Heart right ventricle (tissue), 16 donors: ENCODE data around the gene SEPTIN12. TPM values are rescaled to one million over a fixed set of nuclear protein-coding genes. Genes with fewer than 3 reads are reported as not detected.

ENCODE experiments used
- ATAC-seq, 8 donors: fragments of 200-7000 bp; cut with Tn5 transposase; one replicate each; pipeline ENCODE4 v1.9.1; 2020; ENCODE audit warnings: mild to moderate bottlenecking in 8 of 8, moderate library complexity in 8 of 8, moderate number of reproducible peaks in 1 of 8
- DNase-seq, 2 donors: peaks; one replicate each; pipeline ENCODE4 v3.0.0-alpha.2; 2020
- H3K27ac ChIP-seq, 10 donors: fragments of 200-600 bp; sonication (generic) in 2 of 10; one replicate each; pipeline versions ENCODE4 v1.5.0 to v1.8.0; 2020 to 2022; ENCODE audit warnings: mild to moderate bottlenecking in 3 of 10
- H3K27me3 ChIP-seq, 7 donors: fragments of 200-600 bp; one replicate each; pipeline ENCODE4 v1.8.0; 2021 to 2022; ENCODE audit warnings: mild to moderate bottlenecking in 2 of 7
- H3K36me3 ChIP-seq, 9 donors: fragments of 200-600 bp; sonication (generic) in 1 of 9; one replicate each; pipeline versions ENCODE4 v1.5.0 to v1.8.0; 2020 to 2022; ENCODE audit warnings: mild to moderate bottlenecking in 2 of 9
- H3K4me1 ChIP-seq, 9 donors: fragments of 200-600 bp; sonication (generic) in 1 of 9; one replicate each; pipeline versions ENCODE4 v1.5.0 to v1.8.0; 2020 to 2022; ENCODE audit warnings: mild to moderate bottlenecking in 4 of 9
- H3K4me3 ChIP-seq, 10 donors: fragments of 200-600 bp; sonication (generic) in 2 of 10; one replicate each; pipeline versions ENCODE4 v1.5.0 to v1.8.0; 2020 to 2022; ENCODE audit warnings: mild to moderate bottlenecking in 7 of 10, moderate library complexity in 2 of 10
- H3K9me3 ChIP-seq, 11 donors: fragments of 200-600 bp in 10 of 11; sonication (generic) in 2 of 11; one replicate each; pipeline versions ENCODE4 v1.5.0 to v1.8.0; 2013 to 2022; ENCODE audit warnings: mild to moderate bottlenecking in 2 of 11, control low read depth in 1 of 11, moderate library complexity in 1 of 11
- CTCF ChIP-seq, 9 donors: fragments of 200-600 bp; sonication (generic) in 2 of 9; IDR thresholded peaks; one replicate each; pipeline versions ENCODE4 v1.5.0 to v1.8.0; 2021 to 2022; ENCODE audit warnings: antibody characterized with exemption in 9 of 9, mild to moderate bottlenecking in 5 of 9, moderate library complexity in 1 of 9
- WGBS, 2 donors: extraction: QIAGEN DNeasy Blood & Tissue Kit; methylation state at CpG; one replicate each; pipeline ENCODE4 v1.1.7; 2013; ENCODE audit warnings: inconsistent platforms in 1 of 2; 5-methylcytosine and 5-hydroxymethylcytosine counted together
- intact Hi-C, 10 donors: fragments of 100-400 bp; cut with DNase I; formaldehyde crosslinking; loops; one replicate each; pipeline versions ENCODE4 v1.11.1 to v1.14.2; 2022
- polyA plus RNA-seq, 2 donors: library from polyadenylated mRNA; stranded (reverse); fragments of 200-250 nt; gene quantifications; one replicate each; pipeline ENCODE4 v1.2.3, GENCODE V29; 2013
- total RNA-seq, 10 donors: library from RNA; stranded (reverse); fragmentation: NEBNext Ultra II Directional in 3 of 10; extraction: Animal tissue kit (Norgen Biotek cat#: 25700) in 3 of 10; gene quantifications; one replicate each; pipeline versions ENCODE4 v1.2.1 to v1.2.4, GENCODE V29; 2021 to 2023
- donor health status: Arrhythmogenic right ventricular cardiomyopathy.
- donor health status: ischemic (EF 13 %, LVEDD 7.1; RV severe dilation, severe dysfunction).
- donor health status: healthy with polysubstance abuse.
- donor health status: DM: no; HTN: yes; CAD: no.
- donor health status: DM: no; HTN: no; CAD: no.
- donor health status: ischemic (EF 25% LVEDD 6.9; RV normal size, moderate dysfunction).
- donor health status: ischemic (EF 25% LVEDD 5.7; RV mildly dilated, moderate dysfunction).
- donor health status: healthy.
- donor health status: DM: yes; HTN: yes; CAD: no.
- donor health status: Ischemic cardiomyopathy.
- donor health status: ischemic (EF 35%, LVEDD 5.7; RV mildly dilated, moderate dysfunction).
- donor health status: nonischemic (EF 11% LVEDD 7.7; RV severe dilation, severe dysfunction).
- donor health status: DM: yes; HTN: yes; CAD: no.
- donor health status: PGD.
- donor health status: ischemic (EF 29% LVEDD 5.4; RV normal size, mild dysfunction).
- donor health status: nonischemic (EF 23%, LVEDD 6.1; RV moderate dilation, normal function).

SEPTIN12 gene
- total and polyA plus RNA-seq, 12 donors = 1.3 TPM; not detected in 11

GRCh38 chr16:4795181-4795827, 7.2 kb upstream of the SEPTIN12 start, which contains the start of gene SMIM22:
Gene SMIM22, plus strand, starts transcription at chr16:4795369. Its CDS starts 366 bp downstream, at chr16:4795735.
- Histone ChIP-seq H3K4me1 (peaks cover 0 to 5% (median 3%) of the 10 kb centered on the region in 9 donors), H3K36me3 (peaks cover 0 to 44% (median 19%) of the 10 kb centered on the region in 9 donors), H3K9me3 (no peaks in the 10 kb centered on the region), H3K4me3 (no peak within 1 kb of the TSS), H3K27ac (no peak within 1 kb of the TSS), H3K27me3 (no peaks in the 10 kb centered on the region)
- TF ChIP-seq CTCF (IDR thresholded peaks at IDR 0.05) = no peak
- no peak for DNase-seq
- WGBS, 2 donors = 65 to 68% methylated on average over 14 of the region's 14 CpGs
- intact Hi-C loops = loop anchor here in 1 of 10 donors (5.0 kb wide), 1 partner anchor 58 kb away; no protein-coding TSS in a partner anchor
- ATAC-seq = peak in 2 of 8 donors; percentile 9 to 13

GRCh38 chr16:4792951-4793513, 4.9 kb upstream of the SEPTIN12 start:
- WGBS, 2 donors = 73 to 74% methylated on average over 13 of the region's 13 CpGs
- no peaks in the 10 kb centered on the region for H3K27me3 ChIP-seq
- H3K27ac ChIP-seq = no peak overlapping the region
- H3K4me3 ChIP-seq = no peak overlapping the region
- TF ChIP-seq CTCF (IDR thresholded peaks at IDR 0.05) = no peak
- no peaks in the 10 kb centered on the region for H3K4me1 ChIP-seq
- intact Hi-C loops = no loop called here
- DNase-seq (no peak), ATAC-seq (no peak)
- H3K36me3 ChIP-seq = peaks cover 0 to 24% (median 8%) of the 10 kb centered on the region in 9 donors
- no peaks in the 10 kb centered on the region for H3K9me3 ChIP-seq

GRCh38 chr16:4790871-4791270, 2.7 kb upstream of the SEPTIN12 start:
- H3K4me3 ChIP-seq = no peak overlapping the region
- H3K4me1 ChIP-seq = no peaks in the 10 kb centered on the region
- DNase-seq (no peak), ATAC-seq (no peak)
- H3K27me3 ChIP-seq = no peaks in the 10 kb centered on the region
- H3K9me3 ChIP-seq = no peaks in the 10 kb centered on the region
- WGBS, 2 donors = 67 to 68% methylated on average over 10 of the region's 10 CpGs
- no peak overlapping the region for H3K27ac ChIP-seq
- intact Hi-C loops = no loop called here
- peaks cover 0 to 3% (median 0%) of the 10 kb centered on the region in 9 donors for H3K36me3 ChIP-seq
- TF ChIP-seq CTCF (IDR thresholded peaks at IDR 0.05) = no peak

- no peak for ATAC-seq
- Histone ChIP-seq H3K27me3 (no peaks in the 10 kb centered on the region), H3K36me3 (no peaks in the 10 kb centered on the region), H3K9me3 (no peaks in the 10 kb centered on the region), H3K27ac (no peak overlapping the region), H3K4me3 (no peak overlapping the region), H3K4me1 (no peaks in the 10 kb centered on the region)
- intact Hi-C loops = no loop called here
- no peak for TF ChIP-seq CTCF (IDR thresholded peaks at IDR 0.05)
- DNase-seq = no peak
- 88 to 89% methylated on average over 10 of the region's 10 CpGs for WGBS, 2 donors
Measured at GRCh38 chr16:4790261-4790660, 2.1 kb upstream of the SEPTIN12 start.
